ENCODE results near the gene OR6F1. TPM values are rescaled to one million over a fixed set of nuclear protein-coding genes. Genes with fewer than 3 reads are reported as not detected.

Gene OR6F1
- total RNA-seq, 1 donor from 2014 or later: not detected

DNA sequence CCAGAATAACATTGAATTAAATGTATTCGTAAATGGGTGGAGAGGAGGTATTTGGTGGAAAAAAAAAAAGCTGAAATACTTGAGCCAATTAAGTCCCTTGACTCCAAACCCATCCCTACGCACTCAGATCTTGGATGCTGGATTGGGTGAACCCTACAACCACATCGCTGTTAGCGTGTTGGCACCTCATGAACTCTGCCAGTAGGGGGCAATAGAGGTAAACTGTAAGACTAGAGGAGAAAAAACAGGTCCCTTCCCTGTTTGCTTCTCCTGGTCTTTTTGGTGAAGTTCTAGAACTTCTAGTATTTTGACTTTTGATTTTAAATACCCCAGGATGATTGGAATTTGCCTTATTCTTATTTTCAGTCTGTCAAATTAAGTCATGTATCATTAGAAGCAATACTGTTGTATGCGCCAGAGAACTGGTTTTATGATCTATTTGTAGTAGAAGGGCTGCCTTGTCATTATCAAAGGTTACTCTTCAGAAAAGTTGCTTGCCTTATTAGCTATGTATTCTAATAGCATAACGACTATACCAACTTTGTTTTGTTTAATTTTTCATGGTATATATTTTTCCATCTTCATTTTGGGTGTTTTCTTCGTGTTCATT lies 35.1 kb downstream of the OR6F1 start:
- DNase-seq (ENCODE audit: low read depth): no peak
- H3K9me3 Mint-ChIP-seq (ENCODE audit: unreplicated experiment): peaks cover 2% of the 10 kb centered on the region

GRCh38 chr1:247680171-247680570 lies 36.3 kb downstream of the OR6F1 start:
- H4K20me1 ChIP-seq (ENCODE audit: insufficient read depth, low read length): no peaks in the 10 kb centered on the region
- TF ChIP-seq, protein P1, sequence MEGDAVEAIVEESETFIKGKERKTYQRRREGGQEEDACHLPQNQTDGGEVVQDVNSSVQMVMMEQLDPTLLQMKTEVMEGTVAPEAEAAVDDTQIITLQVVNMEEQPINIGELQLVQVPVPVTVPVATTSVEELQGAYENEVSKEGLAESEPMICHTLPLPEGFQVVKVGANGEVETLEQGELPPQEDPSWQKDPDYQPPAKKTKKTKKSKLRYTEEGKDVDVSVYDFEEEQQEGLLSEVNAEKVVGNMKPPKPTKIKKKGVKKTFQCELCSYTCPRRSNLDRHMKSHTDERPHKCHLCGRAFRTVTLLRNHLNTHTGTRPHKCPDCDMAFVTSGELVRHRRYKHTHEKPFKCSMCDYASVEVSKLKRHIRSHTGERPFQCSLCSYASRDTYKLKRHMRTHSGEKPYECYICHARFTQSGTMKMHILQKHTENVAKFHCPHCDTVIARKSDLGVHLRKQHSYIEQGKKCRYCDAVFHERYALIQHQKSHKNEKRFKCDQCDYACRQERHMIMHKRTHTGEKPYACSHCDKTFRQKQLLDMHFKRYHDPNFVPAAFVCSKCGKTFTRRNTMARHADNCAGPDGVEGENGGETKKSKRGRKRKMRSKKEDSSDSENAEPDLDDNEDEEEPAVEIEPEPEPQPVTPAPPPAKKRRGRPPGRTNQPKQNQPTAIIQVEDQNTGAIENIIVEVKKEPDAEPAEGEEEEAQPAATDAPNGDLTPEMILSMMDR (IDR thresholded peaks at IDR 0.05; ENCODE audit: insufficient read depth, low read depth, low read length): no peak
- no peak for TF ChIP-seq EZH2 (IDR thresholded peaks at IDR 0.05; ENCODE audit: insufficient read depth, low read length)
- H3K4me1 ChIP-seq (ENCODE audit: insufficient read depth, low read length): no peaks in the 10 kb centered on the region

More for the DNA sequence above, 35.1 kb downstream of the OR6F1 start:
- Histone ChIP-seq H3K36me3 (ENCODE audit: insufficient read depth, low read length) (no peaks in the 10 kb centered on the region), H3K4me3 (ENCODE audit: insufficient read depth, low read depth, low read length) (no peak overlapping the region), H4K20me1 (ENCODE audit: insufficient read depth, low read length) (no peaks in the 10 kb centered on the region), H3K4me2 (ENCODE audit: low read length) (no peak overlapping the region), H3K9me3 (ENCODE audit: insufficient read depth, low read depth, low read length) (no peaks in the 10 kb centered on the region), H3K4me1 (ENCODE audit: insufficient read depth, low read length) (no peaks in the 10 kb centered on the region), H3K27ac (ENCODE audit: low read depth, low read length) (no peak overlapping the region), H3K27me3 (ENCODE audit: insufficient read depth, low read length) (no peaks in the 10 kb centered on the region), H3K79me2 (ENCODE audit: insufficient read depth, low read length) (no peaks in the 10 kb centered on the region), H2AFZ (ENCODE audit: low read depth, low read length) (no peak overlapping the region), H3K9ac (ENCODE audit: low read length) (no peak overlapping the region)
- H3K27ac Mint-ChIP-seq (ENCODE audit: unreplicated experiment): no peak overlapping the region
- no peaks in the 10 kb centered on the region for H3K27me3 Mint-ChIP-seq (ENCODE audit: low read depth, unreplicated experiment)
- H3K4me1 Mint-ChIP-seq (ENCODE audit: low read depth, unreplicated experiment): no peaks in the 10 kb centered on the region
- no peak for TF ChIP-seq EZH2 (IDR thresholded peaks at IDR 0.05; ENCODE audit: insufficient read depth, low read length)
- TF ChIP-seq, protein P1 (IDR thresholded peaks at IDR 0.05; ENCODE audit: insufficient read depth, low read depth, low read length): peak; percentile 69
- no peak overlapping the region for H3K4me3 Mint-ChIP-seq (ENCODE audit: unreplicated experiment)
- no peaks in the 10 kb centered on the region for H3K36me3 Mint-ChIP-seq (ENCODE audit: low read depth, unreplicated experiment)
- no peak for FAIRE-seq

GRCh38 chr1:247679639-247680038 lies 36.8 kb downstream of the OR6F1 start, which contains the start of gene OR13G1:
TSS of gene OR13G1 (minus strand) at chr1:247679739. CDS start at chr1:247673041, 6,698 bp downstream.
- Mint-ChIP-seq H3K36me3 (ENCODE audit: low read depth, unreplicated experiment) (no peaks in the 10 kb centered on the region), H3K9me3 (ENCODE audit: unreplicated experiment) (peaks cover 2% of the 10 kb centered on the region), H3K4me1 (ENCODE audit: low read depth, unreplicated experiment) (no peaks in the 10 kb centered on the region), H3K27ac (ENCODE audit: unreplicated experiment) (no peak within 1 kb of the TSS), H3K4me3 (ENCODE audit: unreplicated experiment) (no peak within 1 kb of the TSS), H3K27me3 (ENCODE audit: low read depth, unreplicated experiment) (no peaks in the 10 kb centered on the region)
- Histone ChIP-seq H3K9ac (ENCODE audit: low read length) (no peak within 1 kb of the TSS), H3K9me3 (ENCODE audit: insufficient read depth, low read depth, low read length) (no peaks in the 10 kb centered on the region), H3K27ac (ENCODE audit: low read depth, low read length) (no peak within 1 kb of the TSS), H3K4me2 (ENCODE audit: low read length) (no peak within 1 kb of the TSS), H3K79me2 (ENCODE audit: insufficient read depth, low read length) (no peaks in the 10 kb centered on the region), H3K27me3 (ENCODE audit: insufficient read depth, low read length) (no peaks in the 10 kb centered on the region), H2AFZ (ENCODE audit: low read depth, low read length) (no peak within 1 kb of the TSS), H4K20me1 (ENCODE audit: insufficient read depth, low read length) (no peaks in the 10 kb centered on the region), H3K4me1 (ENCODE audit: insufficient read depth, low read length) (no peaks in the 10 kb centered on the region), H3K4me3 (ENCODE audit: insufficient read depth, low read depth, low read length) (no peak within 1 kb of the TSS), H3K36me3 (ENCODE audit: insufficient read depth, low read length) (no peaks in the 10 kb centered on the region)
- FAIRE-seq (no peak), DNase-seq (ENCODE audit: low read depth) (no peak)
- TF ChIP-seq, protein P1 (IDR thresholded peaks at IDR 0.05; ENCODE audit: insufficient read depth, low read depth, low read length): no peak
- TF ChIP-seq EZH2 (IDR thresholded peaks at IDR 0.05; ENCODE audit: insufficient read depth, low read length): no peak

More at GRCh38 chr1:247680171-247680570, 36.3 kb downstream of the OR6F1 start:
- Mint-ChIP-seq H3K9me3 (ENCODE audit: unreplicated experiment) (peaks cover 2% of the 10 kb centered on the region), H3K27me3 (ENCODE audit: low read depth, unreplicated experiment) (no peaks in the 10 kb centered on the region), H3K4me1 (ENCODE audit: low read depth, unreplicated experiment) (no peaks in the 10 kb centered on the region), H3K36me3 (ENCODE audit: low read depth, unreplicated experiment) (no peaks in the 10 kb centered on the region), H3K4me3 (ENCODE audit: unreplicated experiment) (no peak overlapping the region), H3K27ac (ENCODE audit: unreplicated experiment) (no peak overlapping the region)
- Histone ChIP-seq H2AFZ (ENCODE audit: low read depth, low read length) (no peak overlapping the region), H3K79me2 (ENCODE audit: insufficient read depth, low read length) (no peaks in the 10 kb centered on the region), H3K27ac (ENCODE audit: low read depth, low read length) (no peak overlapping the region), H3K9ac (ENCODE audit: low read length) (no peak overlapping the region), H3K4me3 (ENCODE audit: insufficient read depth, low read depth, low read length) (no peak overlapping the region), H3K36me3 (ENCODE audit: insufficient read depth, low read length) (no peaks in the 10 kb centered on the region), H3K4me2 (ENCODE audit: low read length) (no peak overlapping the region), H3K27me3 (ENCODE audit: insufficient read depth, low read length) (no peaks in the 10 kb centered on the region), H3K9me3 (ENCODE audit: insufficient read depth, low read depth, low read length) (no peaks in the 10 kb centered on the region)
- DNase-seq (ENCODE audit: low read depth) (no peak), FAIRE-seq (no peak)

Measured in astrocyte (in vitro differentiated cells and primary cell).